UCSD-AML1 (cell line): ENCODE results near the gene FBXO8.

Experiments
- DNase-seq: peaks from one replicate; lab custom pipeline; 2025; ENCODE audit not compliant: unreplicated experiment; lab: John Stamatoyannopoulos, UW

Gene FBXO8

DNA sequence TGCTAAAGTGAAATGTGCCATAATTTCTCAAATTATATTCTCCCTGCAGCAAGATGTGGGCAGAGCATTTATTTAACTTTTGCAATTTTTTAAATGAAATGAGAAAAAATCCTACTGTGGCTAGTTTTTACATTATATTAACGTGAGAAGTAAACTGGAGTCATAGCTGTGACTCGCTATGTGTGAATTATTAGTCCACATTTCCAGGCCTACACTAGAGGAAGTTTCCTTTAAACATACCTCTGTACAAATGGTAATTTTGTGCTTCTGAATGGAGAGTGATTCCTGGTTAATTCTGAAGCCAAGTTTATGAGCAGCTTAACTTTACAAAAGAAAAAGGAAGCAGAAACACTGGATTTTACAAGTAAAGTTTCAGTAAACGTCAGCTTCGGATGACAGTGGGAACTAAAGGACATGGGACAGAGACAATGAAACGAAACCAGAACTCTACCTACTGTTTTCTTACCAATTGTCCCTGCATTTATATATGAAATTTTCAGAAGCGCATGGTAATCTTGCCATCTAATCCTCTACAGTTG lies 72.4 kb downstream of the FBXO8 start:
- DNase-seq = no peak

- DNase-seq = no peak
These were observed 73.1 kb downstream of the FBXO8 start for GRCh38 chr4:174210354-174210753.

GRCh38 chr4:174209341-174209740 lies 74.1 kb downstream of the FBXO8 start:
- no peak for DNase-seq

- DNase-seq = no peak
These were observed 76.1 kb downstream of the FBXO8 start for GRCh38 chr4:174207367-174207766.

GRCh38 chr4:174204164-174204831 lies 79.2 kb downstream of the FBXO8 start:
- DNase-seq = no peak

- no peak for DNase-seq
These were observed 81.6 kb downstream of the FBXO8 start for GRCh38 chr4:174201871-174202270.

DNA sequence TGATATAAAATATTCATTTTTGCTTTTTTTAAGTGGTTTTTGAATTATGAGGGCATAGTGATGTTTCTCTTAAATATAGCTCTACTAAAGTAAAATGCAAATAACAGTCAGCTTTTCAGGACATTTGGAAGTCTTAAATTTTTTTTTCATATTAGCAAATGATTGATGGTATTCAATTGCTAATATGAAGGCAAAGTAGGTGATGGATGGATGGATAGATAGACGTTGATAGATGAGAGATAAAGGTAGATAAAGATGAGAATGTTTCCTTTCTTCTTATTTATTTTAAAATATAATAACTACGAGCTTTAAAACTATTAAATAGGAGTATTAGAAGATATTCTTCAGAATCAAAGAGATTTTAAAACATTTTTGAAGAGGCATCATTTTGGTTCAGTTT lies 83.7 kb downstream of the FBXO8 start:
- DNase-seq = no peak

- DNase-seq = no peak
These were observed 84.6 kb downstream of the FBXO8 start for GRCh38 chr4:174198828-174199227.

- no peak for DNase-seq
These were observed 85.1 kb downstream of the FBXO8 start for GRCh38 chr4:174198396-174198795.

DNA sequence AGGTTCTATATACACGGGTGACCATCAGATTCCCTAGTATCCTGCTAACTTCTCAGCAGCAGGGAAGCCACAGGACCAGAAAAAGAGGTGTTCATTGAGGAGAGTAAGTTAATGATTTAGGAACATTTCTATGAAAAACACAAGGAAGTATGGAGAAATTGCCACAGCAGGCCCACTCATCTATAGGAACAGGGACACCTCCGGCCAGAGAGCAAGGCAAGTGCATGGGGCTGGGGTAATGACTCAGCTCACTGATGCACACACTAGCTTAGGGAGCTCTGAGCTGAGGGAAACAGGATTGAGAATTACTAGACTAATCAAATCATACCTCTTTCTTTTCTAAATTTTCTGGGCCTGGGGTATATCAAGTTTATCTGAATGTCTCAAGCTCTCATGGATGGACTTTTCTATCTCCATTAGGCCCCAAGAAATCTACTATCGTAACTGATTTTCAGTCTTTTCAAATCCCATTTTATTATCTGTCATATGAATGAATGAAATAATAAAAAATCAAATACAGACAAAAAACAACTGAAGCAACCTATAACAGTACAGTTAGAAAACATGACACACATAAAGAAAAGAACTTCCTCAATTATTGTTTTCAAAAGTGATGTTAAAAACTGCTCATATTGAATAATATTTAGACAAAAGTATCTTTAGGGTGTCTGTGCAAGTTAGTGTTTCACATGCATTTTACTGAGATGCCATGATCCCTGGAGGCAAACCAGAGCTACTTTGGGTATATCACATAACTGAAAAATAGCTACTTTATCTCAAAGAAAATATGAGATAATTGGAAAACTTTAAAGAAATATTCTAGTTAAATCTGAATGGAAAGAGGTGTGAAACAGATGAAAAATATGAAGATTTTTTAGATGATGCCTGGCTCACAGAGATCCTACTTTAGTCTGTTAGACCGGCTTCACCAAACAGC lies 89.8 kb downstream of the FBXO8 start:
- no peak for DNase-seq

DNA sequence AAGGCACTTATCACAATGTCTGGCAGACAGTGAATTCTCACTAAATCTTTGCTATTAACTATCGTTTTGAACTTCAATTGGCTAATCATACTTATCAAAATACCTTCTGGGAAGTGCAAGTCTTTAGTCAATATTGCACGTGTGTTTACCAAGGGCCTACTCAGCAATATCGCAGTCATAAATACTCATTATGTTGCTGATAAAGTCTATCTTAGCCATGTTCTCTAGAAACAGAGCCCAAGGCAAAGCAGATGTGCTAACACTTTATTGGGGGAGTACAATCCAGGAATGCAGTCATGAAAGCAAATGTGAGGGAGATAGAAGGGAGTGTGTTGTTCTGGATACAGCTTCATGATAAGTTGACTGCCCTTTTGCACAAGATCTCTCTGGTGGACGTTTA lies 90.5 kb downstream of the FBXO8 start:
- no peak for DNase-seq

- no peak for DNase-seq
These were observed 92.5 kb downstream of the FBXO8 start for GRCh38 chr4:174190832-174191500.

GRCh38 chr4:174189392-174190015 lies 94.0 kb downstream of the FBXO8 start:
- DNase-seq = no peak
